HepG2 (cell line): Measurements from ENCODE around the gene VASN. TPM values are rescaled to one million over a fixed set of nuclear protein-coding genes. Genes with fewer than 3 reads are reported as not detected.
A peak's percentile ranks its signal among the peaks of the same experiment; 100 is the strongest.

ENCODE experiments used
- ARNT2 ChIP-seq: sonication (generic); formaldehyde crosslinking; IDR thresholded peaks from 2 replicates; pipeline ENCODE4 v1.8.0; 2022; ENCODE audit warnings: mild to moderate bottlenecking, low read depth, missing genetic modification reagents, moderate library complexity
- HNRNPLL ChIP-seq: fragments of 200-400 bp; formaldehyde crosslinking; IDR thresholded peaks from 2 replicates; pipeline ENCODE4 v1.6.1; 2017; ENCODE audit warnings: mild to moderate bottlenecking, low read depth, low read length; ENCODE audit not compliant: poor library complexity, severe bottlenecking
- HOXA5 ChIP-seq: sonication (generic); formaldehyde crosslinking; IDR thresholded peaks from 2 replicates; pipeline ENCODE4 v1.4.0; 2020; ENCODE audit warnings: missing genetic modification reagents
- NFIC ChIP-seq: IDR thresholded peaks from 2 replicates; pipeline ENCODE4 v1.6.1; 2012; ENCODE audit warnings: mild to moderate bottlenecking, low read length, inconsistent platforms
- PRDM4 ChIP-seq: sonication (generic); formaldehyde crosslinking; IDR thresholded peaks from 2 replicates; pipeline ENCODE4 v1.9.0; 2021; ENCODE audit warnings: missing genetic modification reagents, borderline replicate concordance
- PTBP1 ChIP-seq: fragments of 200-400 bp; formaldehyde crosslinking; IDR thresholded peaks from 2 replicates; pipeline ENCODE4 v1.6.1; 2018; ENCODE audit warnings: low read length, low read depth; ENCODE audit not compliant: poor library complexity, severe bottlenecking
- RNF219 ChIP-seq: sonication (generic); formaldehyde crosslinking; IDR thresholded peaks from 2 replicates; pipeline ENCODE4 v1.5.0; 2020; ENCODE audit warnings: mild to moderate bottlenecking, missing genetic modification reagents
- SIN3A ChIP-seq: IDR thresholded peaks from 2 replicates; pipeline ENCODE4 v1.6.1; 2011; ENCODE audit warnings: low read depth, mild to moderate bottlenecking, control low read depth, low read length, borderline replicate concordance
- SNAI1 ChIP-seq: sonication (generic); formaldehyde crosslinking; IDR thresholded peaks from 2 replicates; pipeline ENCODE4 v1.5.0; 2020; ENCODE audit warnings: mild to moderate bottlenecking, missing genetic modification reagents, borderline replicate concordance
- SNAPC2 ChIP-seq: sonication (generic); formaldehyde crosslinking; IDR thresholded peaks from 2 replicates; pipeline ENCODE4 v1.8.1; 2022; ENCODE audit warnings: mild to moderate bottlenecking, missing genetic modification reagents
- SP140L ChIP-seq: sonication (generic); formaldehyde crosslinking; IDR thresholded peaks from 2 replicates; pipeline ENCODE4 v1.4.0; 2020; ENCODE audit warnings: missing genetic modification reagents, borderline replicate concordance
- SUZ12 ChIP-seq: fragments of 150-350 bp; IDR thresholded peaks from 2 replicates; pipeline ENCODE4 v1.6.1; 2014; ENCODE audit warnings: low read depth, low read length
- TAF15 ChIP-seq: fragments of 200-400 bp; formaldehyde crosslinking; IDR thresholded peaks from one replicate; pipeline ENCODE4 v1.6.1; 2018; ENCODE audit warnings: mild to moderate bottlenecking, low read depth, low read length; ENCODE audit not compliant: poor library complexity, severe bottlenecking
- TEAD2 ChIP-seq: sonication (generic); formaldehyde crosslinking; IDR thresholded peaks from 2 replicates; pipeline ENCODE4 v1.9.0; 2021; ENCODE audit warnings: missing genetic modification reagents
- TSC22D2 ChIP-seq: sonication (generic); formaldehyde crosslinking; IDR thresholded peaks from 2 replicates; pipeline ENCODE4 v1.5.1; 2020; ENCODE audit warnings: missing genetic modification reagents, mild to moderate bottlenecking, borderline replicate concordance
- XBP1 ChIP-seq: sonication (generic); formaldehyde crosslinking; IDR thresholded peaks from 2 replicates; pipeline ENCODE4 v1.5.0; 2020; ENCODE audit warnings: missing genetic modification reagents
- ZFP36 ChIP-seq: fragments of 150-350 bp; IDR thresholded peaks from 2 replicates; pipeline ENCODE4 v1.6.1; 2018; ENCODE audit warnings: borderline replicate concordance, low read length, low read depth; ENCODE audit not compliant: partially characterized antibody
- ZNF275 ChIP-seq: sonication (generic); formaldehyde crosslinking; IDR thresholded peaks from 2 replicates; pipeline ENCODE4 v1.8.0; 2022; ENCODE audit warnings: missing genetic modification reagents, mild to moderate bottlenecking, inconsistent platforms, borderline replicate concordance
- ZNF367 ChIP-seq: sonication (generic); formaldehyde crosslinking; IDR thresholded peaks from 2 replicates; pipeline ENCODE4 v1.4.0; 2020; ENCODE audit warnings: missing genetic modification reagents, borderline replicate concordance
- ZNF510 ChIP-seq: sonication (generic); formaldehyde crosslinking; IDR thresholded peaks from 2 replicates; pipeline ENCODE4 v1.4.0; 2020; ENCODE audit warnings: low read depth, mild to moderate bottlenecking, missing genetic modification reagents
- ZNF564 ChIP-seq: sonication (generic); formaldehyde crosslinking; IDR thresholded peaks from 2 replicates; pipeline ENCODE4 v1.8.1; 2023; ENCODE audit warnings: mild to moderate bottlenecking, missing genetic modification reagents
- ZNF772 ChIP-seq: sonication (generic); formaldehyde crosslinking; IDR thresholded peaks from 2 replicates; pipeline ENCODE4 v1.5.0; 2020; ENCODE audit warnings: mild to moderate bottlenecking, missing genetic modification reagents
- ZNF839 ChIP-seq: sonication (generic); formaldehyde crosslinking; IDR thresholded peaks from 2 replicates; pipeline ENCODE4 v1.4.0; 2020; ENCODE audit warnings: missing genetic modification reagents, mild to moderate bottlenecking, borderline replicate concordance
- ZNF850 ChIP-seq: sonication (generic); formaldehyde crosslinking; conservative IDR thresholded peaks from 2 replicates; pipeline ENCODE4 v1.9.0; 2021; ENCODE audit warnings: mild to moderate bottlenecking, missing genetic modification reagents
- polyA plus RNA-seq, 8 experiments: library from polyadenylated mRNA; depleted of rRNA in 3 of 8; stranded (reverse) in 7 of 8; unstranded in 1 of 8; fragments of >200 nt; fragmentation: Illumina TruSeq in 4 of 8; extraction: Trizol in 4 of 8; gene quantifications; 2 replicates each; pipeline versions ENCODE4 v1.2.1 to v1.2.3, GENCODE V29; 2011 to 2016; ENCODE audit warnings: low read depth in 4 of 8, missing spikeins in 1 of 8, mixed read lengths in 1 of 8; ENCODE audit not compliant: insufficient read depth in 1 of 8
- total RNA-seq, 5 experiments: library from RNA; depleted of rRNA; stranded (reverse); fragments of >200 nt; fragmentation: Illumina TruSeq; extraction: Trizol; gene quantifications; 2 replicates each; pipeline ENCODE4 v1.2.3, GENCODE V29; 2016; ENCODE audit warnings: low read depth in 1 of 5

The VASN gene
- total and polyA plus RNA-seq, 2 of the 13 experiments (the other 11 are each of a cell fraction or from before 2014, with no cell fraction given), result 8.4 to 18.2 TPM

GRCh38 chr16:4372578-4373355 is 1.1 kb downstream of the VASN start (continued):
- TF ChIP-seq PTBP1 (no peak), ZNF275 (CRISPR knock-in tag) (no peak), HOXA5 (CRISPR knock-in tag) (no peak; the same call in 1 of the 2 replicates), ZNF772 (CRISPR knock-in tag) (no peak), ZNF839 (no peak), ZFP36 (no peak), TSC22D2 (peak; percentile 25; the same call in 1 of the 2 replicates), SP140L (no peak), XBP1 (CRISPR knock-in tag) (no peak), SIN3A (peak; percentile 72; the same call in 1 of the 2 replicates), ZNF367 (CRISPR knock-in tag) (no peak), HNRNPLL (peak; percentile 6), SNAPC2 (peak; percentile 57; the same call in 1 of the 2 replicates), ZNF850 (CRISPR knock-in tag) (no peak), RNF219 (CRISPR knock-in tag) (0 out of 2 replicates have a peak, but pooled peaks have one; percentile 21), ZNF510 (0 out of 2 replicates have a peak, but pooled peaks have one; percentile 30), SUZ12 (no peak), ZNF564 (0 out of 2 replicates have a peak, but pooled peaks have one; percentile 54), PRDM4 (CRISPR knock-in tag) (no peak), SNAI1 (CRISPR knock-in tag) (no peak; the same call in 1 of the 2 replicates), ARNT2 (CRISPR knock-in tag) (0 out of 2 replicates have a peak, but pooled peaks have one; percentile 54), TEAD2 (no peak), NFIC (no peak), TAF15 (no peak)
